ENCODE data around the gene BUD31. TPM values are rescaled to one million over a fixed set of nuclear protein-coding genes. Genes with fewer than 3 reads are reported as not detected.

The BUD31 gene
- total and polyA plus RNA-seq, 2 of the 13 experiments (the other 11 are each of a cell fraction or from before 2014, with no cell fraction given) = 35.1 to 79.1 TPM

- TF ChIP-seq ZNF142 (CRISPR knock-in tag; IDR thresholded peaks at IDR 0.05) (no peak), KAT2B (IDR thresholded peaks at IDR 0.05; ENCODE audit: borderline replicate concordance, low read depth, low read length) (no peak), HMG20A (CRISPR knock-in tag; IDR thresholded peaks at IDR 0.05; ENCODE audit: borderline replicate concordance) (peak; percentile 75; the same call in 1 of the 2 replicates), SSRP1 (CRISPR knock-in tag; IDR thresholded peaks at IDR 0.05) (0 out of 2 replicates have a peak, but pooled peaks have one; percentile 4), PTBP1 (IDR thresholded peaks at IDR 0.05; ENCODE audit: low read depth, low read length, poor library complexity, severe bottlenecking) (no peak), SYNCRIP (IDR thresholded peaks at IDR 0.05; ENCODE audit: insufficient read depth, low read depth, low read length) (no peak), MAF1 (CRISPR knock-in tag; IDR thresholded peaks at IDR 0.05; ENCODE audit: borderline replicate concordance) (no peak), FOXK1 (CRISPR knock-in tag; IDR thresholded peaks at IDR 0.05; ENCODE audit: borderline replicate concordance, low read depth) (peak; percentile 92), BCLAF1 (IDR thresholded peaks at IDR 0.05) (no peak), ZNF572 (CRISPR knock-in tag; IDR thresholded peaks at IDR 0.05) (no peak), CC2D1A (CRISPR knock-in tag; IDR thresholded peaks at IDR 0.05) (no peak), ZNF580 (CRISPR knock-in tag; IDR thresholded peaks at IDR 0.05; ENCODE audit: borderline replicate concordance, low read depth) (no peak), TCF7 (IDR thresholded peaks at IDR 0.05; ENCODE audit: low read depth) (peak; percentile 41; the same call in 1 of the 2 replicates), ZBTB8A (CRISPR knock-in tag; IDR thresholded peaks at IDR 0.05; ENCODE audit: borderline replicate concordance, low read depth) (no peak), ZMAT3 (CRISPR knock-in tag; conservative IDR thresholded peaks at IDR 0.05) (no peak), KDM2A (CRISPR knock-in tag; IDR thresholded peaks at IDR 0.05; ENCODE audit: borderline replicate concordance, low read depth) (peak; percentile 74; the same call in 1 of the 2 replicates), ZNF761 (CRISPR knock-in tag; conservative IDR thresholded peaks at IDR 0.05) (peak; percentile 74; the same call in 1 of the 2 replicates), DR1 (CRISPR knock-in tag; IDR thresholded peaks at IDR 0.05) (no peak), SP5 (CRISPR knock-in tag; IDR thresholded peaks at IDR 0.05; ENCODE audit: borderline replicate concordance, low read depth) (peak; percentile 26; the same call in 1 of the 2 replicates), ZNF850 (CRISPR knock-in tag; conservative IDR thresholded peaks at IDR 0.05) (no peak)
These were observed 36.3 kb upstream of the BUD31 start (continued) for GRCh38 chr7:99372275-99373090.

All from HepG2 (cell line).